IMR-90 (cell line): ENCODE data around the gene BRD1. TPM values are rescaled to one million over a fixed set of nuclear protein-coding genes. Genes with fewer than 3 reads are reported as not detected.
A peak's percentile ranks its signal among the peaks of the same experiment; 100 is the strongest.

ENCODE experiments used
- ATAC-seq: fragments of 200-7000 bp; cut with Tn5 transposase; 2 replicates; pipeline ENCODE4 v1.9.1; 2020; ENCODE audit warnings: low read depth, mild to moderate bottlenecking, moderate library complexity
- BruUV-seq: library from RNA; stranded (reverse); fragments of 400-500 nt; replicated peaks from 2 replicates; lab custom pipeline; 2021; lab: Mats Ljungman, UMichigan
- CTCF ChIA-PET: fragments of 300-600 bp; formaldehyde crosslinking; extraction: SDS; loops from one replicate; lab custom pipeline; 2021; ENCODE audit warnings: antibody characterized with exemption; lab: Yijun Ruan, JAX
- POLR2A ChIA-PET: fragments of 300-600 bp; sonication (Branson Sonifier 250); formaldehyde crosslinking; loops from one replicate; lab custom pipeline; 2022; ENCODE audit warnings: antibody characterized with exemption; ENCODE audit not compliant: unreplicated experiment; lab: Charles Lee
- DNase-seq: peaks from one replicate; pipeline ENCODE4 v3.0.0; 2013
- H2AFZ ChIP-seq: replicated peaks from 2 replicates; pipeline ENCODE3; 2013; ENCODE audit warnings: low read length, mild to moderate bottlenecking; ENCODE audit not compliant: poor library complexity
- H2AK5ac ChIP-seq: 2 replicates; pipeline ENCODE4 v1.6.1; 2013; ENCODE audit warnings: low read depth, low read length, inconsistent platforms
- H2AK9ac ChIP-seq: replicated peaks from 2 replicates; pipeline ENCODE3; 2013; ENCODE audit warnings: mild to moderate bottlenecking, low read depth, low read length, moderate library complexity; ENCODE audit not compliant: poor library complexity
- H2BK120ac ChIP-seq: 2 replicates; pipeline ENCODE4 v1.6.1; 2013; ENCODE audit warnings: low read depth, low read length, inconsistent platforms
- H2BK15ac ChIP-seq: 3 replicates; pipeline ENCODE4 v1.6.1; 2013; ENCODE audit warnings: low read depth, low read length, inconsistent platforms
- H2BK20ac ChIP-seq: 2 replicates; pipeline ENCODE4 v1.6.1; 2013; ENCODE audit warnings: low read depth, mild to moderate bottlenecking, inconsistent platforms, low read length, moderate library complexity
- H2BK5ac ChIP-seq: 2 replicates; pipeline ENCODE4 v1.6.1; 2013; ENCODE audit warnings: mild to moderate bottlenecking, low read depth, low read length, inconsistent platforms; ENCODE audit not compliant: poor library complexity, severe bottlenecking
- H3K14ac ChIP-seq: replicated peaks from 2 replicates; pipeline ENCODE4 v1.6.1; 2013; ENCODE audit warnings: low read depth, low read length, inconsistent platforms
- H3K18ac ChIP-seq: 2 replicates; pipeline ENCODE4 v1.6.1; 2013; ENCODE audit warnings: low read depth, low read length, control low read depth
- H3K23ac ChIP-seq: 2 replicates; pipeline ENCODE4 v1.6.1; 2013; ENCODE audit warnings: low read depth, low read length, inconsistent platforms
- H3K27ac ChIP-seq: 2 replicates; pipeline ENCODE4 v1.5.1; 2013; ENCODE audit warnings: mild to moderate bottlenecking, control low read depth, low read length; ENCODE audit not compliant: insufficient read depth
- H3K27me3 ChIP-seq: 2 replicates; pipeline ENCODE4 v1.6.1; 2013; ENCODE audit warnings: low read length; ENCODE audit not compliant: control insufficient read depth, insufficient read depth
- H3K36me3 ChIP-seq: 2 replicates; pipeline ENCODE4 v1.6.1; 2013; ENCODE audit warnings: low read length, mixed read lengths; ENCODE audit not compliant: control insufficient read depth, insufficient read depth
- H3K4ac ChIP-seq: 2 replicates; pipeline ENCODE4 v1.6.1; 2013; ENCODE audit warnings: low read depth, low read length, inconsistent platforms
- H3K4me1 ChIP-seq: 2 replicates; pipeline ENCODE4 v1.6.1; 2013; ENCODE audit warnings: low read length, mixed read lengths; ENCODE audit not compliant: control insufficient read depth, insufficient read depth
- H3K4me2 ChIP-seq: 2 replicates; pipeline ENCODE4 v1.6.1; 2013; ENCODE audit warnings: low read depth, mild to moderate bottlenecking, control low read depth, low read length, moderate library complexity
- H3K4me3 ChIP-seq: 2 replicates; pipeline ENCODE4 v1.5.1; 2013; ENCODE audit warnings: low read depth, mild to moderate bottlenecking, control low read depth, low read length, moderate library complexity; ENCODE audit not compliant: insufficient read depth
- H3K56ac ChIP-seq: 2 replicates; pipeline ENCODE4 v1.6.1; 2013; ENCODE audit warnings: low read length, inconsistent platforms; ENCODE audit not compliant: insufficient read depth; ENCODE audit errors: extremely low read depth
- H3K79me1 ChIP-seq, 2 experiments: 2 replicates each; pipeline ENCODE4 v1.6.1; 2013; ENCODE audit warnings: low read length in 2 of 2, inconsistent platforms in 1 of 2, low read depth in 1 of 2
- H3K9ac ChIP-seq: 2 replicates; pipeline ENCODE4 v1.6.1; 2013; ENCODE audit warnings: low read depth, low read length, control low read depth
- H3K9me1 ChIP-seq: 2 replicates; pipeline ENCODE4 v1.6.1; 2013; ENCODE audit warnings: low read length, inconsistent platforms; ENCODE audit not compliant: insufficient read depth
- H3K9me3 ChIP-seq: 2 replicates; pipeline ENCODE4 v1.6.1; 2013; ENCODE audit warnings: low read length; ENCODE audit not compliant: control insufficient read depth, insufficient read depth
- H4K20me1 ChIP-seq: 2 replicates; pipeline ENCODE4 v1.6.1; 2013; ENCODE audit warnings: low read length, inconsistent platforms; ENCODE audit not compliant: insufficient read depth
- H4K5ac ChIP-seq: 2 replicates; pipeline ENCODE4 v1.6.1; 2013; ENCODE audit warnings: mild to moderate bottlenecking, low read depth, low read length, control low read depth
- H4K8ac ChIP-seq, 2 experiments: 2 replicates each; pipeline ENCODE4 v1.6.1; 2013; ENCODE audit warnings: low read depth in 2 of 2, low read length in 2 of 2, control low read depth in 1 of 2, inconsistent platforms in 1 of 2
- H4K91ac ChIP-seq: 2 replicates; pipeline ENCODE4 v1.6.1; 2013; ENCODE audit warnings: low read depth, low read length, inconsistent platforms; ENCODE audit not compliant: insufficient read depth
- CHD1 ChIP-seq: IDR thresholded peaks from 2 replicates; pipeline ENCODE4 v1.6.1; 2012; ENCODE audit warnings: low read depth, low read length, improper control_type of control experiment
- POLR2A ChIP-seq: IDR thresholded peaks from 2 replicates; pipeline ENCODE4 v1.6.1; 2012; ENCODE audit warnings: mild to moderate bottlenecking, low read depth, low read length
- RAD21 ChIP-seq: IDR thresholded peaks from 2 replicates; pipeline ENCODE4 v1.6.1; 2012; ENCODE audit warnings: low read length, improper control_type of control experiment
- RCOR1 ChIP-seq: IDR thresholded peaks from 2 replicates; pipeline ENCODE4 v1.6.1; 2012; ENCODE audit warnings: mild to moderate bottlenecking, low read length, improper control_type of control experiment; ENCODE audit not compliant: insufficient replicate concordance
- SMC3 ChIP-seq: fragments of 150-350 bp; IDR thresholded peaks from 2 replicates; pipeline ENCODE4 v1.6.1; 2016; ENCODE audit warnings: low read depth, mild to moderate bottlenecking, antibody characterized with exemption, low read length, moderate library complexity
- WGBS, 2 experiments: methylation state at CpG; one replicate each; pipeline versions ENCODE4 v1.1.5 to v1.1.7; 2013; ENCODE audit warnings: missing lambda C conversion rate in 2 of 2; ENCODE audit not compliant: insufficient read length in 1 of 2; ENCODE audit errors: extremely low coverage in 2 of 2; 5-methylcytosine and 5-hydroxymethylcytosine counted together
- dilution Hi-C: fragments of 300-500 bp; cut with HindIII; formaldehyde crosslinking; loops from one replicate; pipeline ENCODE4 v1.14.3; 2018; ENCODE audit warnings: low sequenced_read_pairs; ENCODE audit not compliant: unreplicated experiment
- in situ Hi-C: fragments of 300-500 bp; cut with MboI; formaldehyde crosslinking; loops from 3 replicates; pipeline ENCODE4 v1.14.3; 2019; ENCODE audit warnings: low sequenced_read_pairs, inconsistent platforms, mixed read lengths
- intact Hi-C: fragments of 100-400 bp; cut with micrococcal nuclease; formaldehyde crosslinking; loops from 2 replicates; pipeline ENCODE4 v1.10.0; 2022
- polyA plus RNA-seq, 3 experiments: library from polyadenylated mRNA; depleted of rRNA; stranded (reverse); fragments of >200 nt; gene quantifications; 2 replicates each; pipeline ENCODE4 v1.2.3, GENCODE V29; 2012; ENCODE audit warnings: low replicate concordance in 1 of 3
- total RNA-seq: library from RNA; depleted of rRNA; stranded (reverse); fragments of >200 nt; gene quantifications from 2 replicates; pipeline ENCODE4 v1.2.3, GENCODE V29; 2012
- TF ChIP-seq, protein P1 (sequence below): conservative IDR thresholded peaks from 2 replicates; pipeline ENCODE4 v1.5.1; 2012; ENCODE audit warnings: mild to moderate bottlenecking, low read depth, low read length, improper control_type of control experiment

BRD1 gene
- total and polyA plus RNA-seq, 2 of the 4 experiments (the other 2 are of a cell fraction), result 10.0 to 10.6 TPM

DNA sequence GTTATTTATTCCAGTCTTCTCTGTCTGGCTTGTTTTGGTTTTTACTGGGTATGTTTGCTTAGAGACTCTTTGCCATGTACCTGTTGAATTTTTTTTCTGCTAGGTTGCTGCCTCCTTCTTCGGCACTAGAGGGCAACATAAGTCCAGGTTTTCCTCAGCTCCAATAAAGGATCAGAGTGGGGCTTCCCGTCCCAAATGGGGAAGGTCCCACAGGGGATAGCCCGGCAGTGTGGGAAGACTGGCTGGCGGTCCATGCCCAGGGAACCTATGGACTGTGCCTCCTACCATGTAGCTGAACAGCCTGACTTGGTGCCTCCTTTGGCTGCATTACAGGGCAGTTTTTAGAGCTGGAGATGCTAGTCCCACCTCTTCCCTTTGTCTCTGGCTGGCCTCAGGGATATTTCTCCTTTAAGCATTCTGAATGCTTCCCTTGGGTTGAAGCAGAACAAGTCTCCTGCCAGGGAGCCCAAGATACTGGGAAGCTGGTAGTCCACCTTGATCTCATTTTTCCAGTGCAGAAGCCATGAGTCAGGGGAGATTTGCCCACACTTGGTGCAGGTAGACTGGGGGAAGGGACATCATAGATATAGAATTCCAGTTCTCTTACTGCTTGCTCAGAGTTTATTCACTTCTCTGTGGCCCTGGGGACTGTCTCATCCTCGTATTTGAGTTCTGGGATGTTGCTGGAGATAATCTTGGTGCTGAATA, 60.2 kb downstream of the BRD1 start:
- Histone ChIP-seq H3K9ac (no peak overlapping the region), H3K36me3 (peaks cover 6% of the 10 kb centered on the region; the same call in 1 of the 2 replicates), H3K4ac (no peak overlapping the region), H2AK9ac (no peak overlapping the region), H3K9me1 (no peaks in the 10 kb centered on the region), H3K4me3 (no peak overlapping the region), H3K27ac (no peak overlapping the region), H4K91ac (no peak overlapping the region), H3K18ac (no peak overlapping the region), H3K4me2 (no peak overlapping the region), H4K20me1 (peaks cover 5% of the 10 kb centered on the region), H2AFZ (peak overlapping the region; percentile 72), H2BK20ac (no peak overlapping the region), H4K8ac (no peak overlapping the region), H3K79me1 (no peaks in the 10 kb centered on the region), H2AK5ac (no peak overlapping the region; the same call in 1 of the 2 replicates), H3K9me3 (peaks cover 2% of the 10 kb centered on the region; the same call in 1 of the 2 replicates), H3K23ac (no peak overlapping the region), H3K4me1 (peaks cover 11% of the 10 kb centered on the region), H3K27me3 (no peaks in the 10 kb centered on the region), H4K5ac (no peak overlapping the region), H2BK120ac (no peak overlapping the region), H2BK5ac (no peak overlapping the region), H2BK15ac (no peak overlapping the region), H3K56ac (no peak overlapping the region), H3K14ac (no peak overlapping the region)
- in situ Hi-C loops, result no loop called here
- 0% methylated on average over 1 of the region's 5 CpGs; no CpG with 5 or more reads in 1 of the 2 experiments for WGBS, 2 experiments
- DNase-seq (peak; percentile 57), ATAC-seq (peak; percentile 24; the same call in 1 of the 2 replicates)
- POLR2A ChIA-PET, result no interaction called here
- CTCF ChIA-PET, result interaction anchor here (0.7 to 1.0 kb wide), 3 partner anchors 146 to 263 kb away, joined by 3 to 4 read pairs (median 3); no protein-coding TSS in a partner anchor
- no TSS peak for BruUV-seq
- intact Hi-C loops, result loop anchor here (1.0 kb wide), 1 partner anchor 151 kb away; the partner anchor contains the start of genes ALG12 and CRELD2
- dilution Hi-C loops, result no loop called here
- TF ChIP-seq SMC3 (peak; percentile 52), CHD1 (no peak), RAD21 (peak; percentile 73), RCOR1 (no peak), POLR2A (peak; percentile 25; the same call in 1 of the 2 replicates)
- TF ChIP-seq, protein P1, sequence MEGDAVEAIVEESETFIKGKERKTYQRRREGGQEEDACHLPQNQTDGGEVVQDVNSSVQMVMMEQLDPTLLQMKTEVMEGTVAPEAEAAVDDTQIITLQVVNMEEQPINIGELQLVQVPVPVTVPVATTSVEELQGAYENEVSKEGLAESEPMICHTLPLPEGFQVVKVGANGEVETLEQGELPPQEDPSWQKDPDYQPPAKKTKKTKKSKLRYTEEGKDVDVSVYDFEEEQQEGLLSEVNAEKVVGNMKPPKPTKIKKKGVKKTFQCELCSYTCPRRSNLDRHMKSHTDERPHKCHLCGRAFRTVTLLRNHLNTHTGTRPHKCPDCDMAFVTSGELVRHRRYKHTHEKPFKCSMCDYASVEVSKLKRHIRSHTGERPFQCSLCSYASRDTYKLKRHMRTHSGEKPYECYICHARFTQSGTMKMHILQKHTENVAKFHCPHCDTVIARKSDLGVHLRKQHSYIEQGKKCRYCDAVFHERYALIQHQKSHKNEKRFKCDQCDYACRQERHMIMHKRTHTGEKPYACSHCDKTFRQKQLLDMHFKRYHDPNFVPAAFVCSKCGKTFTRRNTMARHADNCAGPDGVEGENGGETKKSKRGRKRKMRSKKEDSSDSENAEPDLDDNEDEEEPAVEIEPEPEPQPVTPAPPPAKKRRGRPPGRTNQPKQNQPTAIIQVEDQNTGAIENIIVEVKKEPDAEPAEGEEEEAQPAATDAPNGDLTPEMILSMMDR, result peak; percentile 71
